Neuronal stem cell (in vitro differentiated cells): ENCODE measurements around the gene IDUA.

Experiments used
- DNase-seq: peaks from one replicate; pipeline ENCODE4 v3.0.0-alpha.2; 2013; ENCODE audit warnings: low spot score
- H2AFZ ChIP-seq: one replicate; pipeline ENCODE4 v1.6.1; 2013; ENCODE audit warnings: mild to moderate bottlenecking, low read length, inconsistent platforms
- H2AK5ac ChIP-seq: 2 replicates; pipeline ENCODE4 v1.6.1; 2013; ENCODE audit warnings: low read depth, mild to moderate bottlenecking, inconsistent platforms, low read length, moderate library complexity, mixed read lengths
- H2BK120ac ChIP-seq: 2 replicates; pipeline ENCODE4 v1.6.1; 2013; ENCODE audit warnings: low read depth, mild to moderate bottlenecking, inconsistent platforms, low read length, moderate library complexity, mixed read lengths
- H2BK12ac ChIP-seq: one replicate; pipeline ENCODE4 v1.6.1; 2013; ENCODE audit warnings: low read length, inconsistent platforms
- H2BK15ac ChIP-seq: 2 replicates; pipeline ENCODE4 v1.6.1; 2013; ENCODE audit warnings: mild to moderate bottlenecking, low read length, inconsistent platforms, mixed read lengths
- H2BK5ac ChIP-seq: one replicate; pipeline ENCODE4 v1.6.1; 2013; ENCODE audit warnings: inconsistent platforms, mild to moderate bottlenecking, low read length, moderate library complexity
- H3K14ac ChIP-seq: one replicate; pipeline ENCODE4 v1.6.1; 2013; ENCODE audit warnings: low read length, inconsistent platforms
- H3K18ac ChIP-seq: 2 replicates; pipeline ENCODE4 v1.6.1; 2013; ENCODE audit warnings: low read length, inconsistent platforms
- H3K23ac ChIP-seq: 2 replicates; pipeline ENCODE4 v1.6.1; 2013; ENCODE audit warnings: low read depth, mild to moderate bottlenecking, mixed read lengths, low read length, inconsistent platforms; ENCODE audit not compliant: poor library complexity
- H3K27ac ChIP-seq: replicated peaks from 3 replicates; pipeline ENCODE4 v1.5.1; 2013; ENCODE audit warnings: low read length, inconsistent platforms
- H3K27me3 ChIP-seq, 3 experiments: 2 replicates each; pipeline ENCODE4 v1.6.1; 2013; ENCODE audit warnings: low read length in 3 of 3, mild to moderate bottlenecking in 2 of 3, inconsistent platforms in 1 of 3, low read depth in 1 of 3, mixed read lengths in 1 of 3, moderate library complexity in 1 of 3; ENCODE audit not compliant: control insufficient read depth in 3 of 3, insufficient read depth in 3 of 3
- H3K36me3 ChIP-seq, 2 donors: replicated peaks in 1 of 2; 2 replicates each; pipeline ENCODE4 v1.6.1; 2013; ENCODE audit warnings: low read length in 2 of 2; ENCODE audit not compliant: control insufficient read depth in 2 of 2, insufficient read depth in 2 of 2
- H3K4ac ChIP-seq: 2 replicates; pipeline ENCODE4 v1.6.1; 2013; ENCODE audit warnings: inconsistent platforms, mild to moderate bottlenecking, low read length, moderate library complexity
- H3K4me1 ChIP-seq, 2 donors: 1 replicate in 1 of 2; 2 replicates in 1 of 2; pipeline ENCODE4 v1.6.1; 2013; ENCODE audit warnings: low read length in 2 of 2, low read depth in 1 of 2; ENCODE audit not compliant: control insufficient read depth in 2 of 2, insufficient read depth in 1 of 2
- H3K4me2 ChIP-seq: one replicate; pipeline ENCODE4 v1.6.1; 2013; ENCODE audit warnings: mild to moderate bottlenecking, low read length, inconsistent platforms; ENCODE audit not compliant: insufficient read depth, poor library complexity, severe bottlenecking
- H3K4me3 ChIP-seq, 2 donors: 2 replicates each; pipeline ENCODE4 v1.5.1; 2013; ENCODE audit warnings: low read length in 2 of 2, mild to moderate bottlenecking in 2 of 2, inconsistent platforms in 1 of 2, moderate library complexity in 1 of 2
- H3K79me1 ChIP-seq: one replicate; pipeline ENCODE4 v1.6.1; 2013; ENCODE audit warnings: low read depth, mild to moderate bottlenecking, inconsistent platforms, low read length, moderate library complexity
- H3K9ac ChIP-seq: one replicate; pipeline ENCODE4 v1.6.1; 2013; ENCODE audit warnings: mild to moderate bottlenecking, low read depth, low read length, inconsistent platforms; ENCODE audit not compliant: poor library complexity
- H3K9me3 ChIP-seq, 2 donors: replicated peaks in 1 of 2; 2 replicates each; pipeline versions ENCODE3 to v1.6.1; 2013; ENCODE audit warnings: low read length in 2 of 2, mild to moderate bottlenecking in 2 of 2, inconsistent platforms in 1 of 2, low read depth in 1 of 2, mixed read lengths in 1 of 2, moderate library complexity in 1 of 2; ENCODE audit not compliant: control insufficient read depth in 2 of 2, insufficient read depth in 1 of 2
- H4K8ac ChIP-seq: one replicate; pipeline ENCODE4 v1.6.1; 2013; ENCODE audit warnings: low read depth, mild to moderate bottlenecking, inconsistent platforms, low read length, moderate library complexity
- H4K91ac ChIP-seq: one replicate; pipeline ENCODE4 v1.6.1; 2013; ENCODE audit warnings: low read length, low read depth, mild to moderate bottlenecking, inconsistent platforms; ENCODE audit not compliant: poor library complexity
- WGBS, 2 donors: extraction: QIAGEN DNeasy Blood & Tissue Kit; methylation state at CpG; one replicate each; pipeline ENCODE4 v1.1.7; 2013; ENCODE audit warnings: missing lambda C conversion rate in 2 of 2, mixed read lengths in 1 of 2; ENCODE audit not compliant: insufficient read length in 2 of 2, insufficient replicate concordance in 1 of 2; ENCODE audit errors: extremely low coverage in 2 of 2; 5-methylcytosine and 5-hydroxymethylcytosine counted together

Gene IDUA

DNA sequence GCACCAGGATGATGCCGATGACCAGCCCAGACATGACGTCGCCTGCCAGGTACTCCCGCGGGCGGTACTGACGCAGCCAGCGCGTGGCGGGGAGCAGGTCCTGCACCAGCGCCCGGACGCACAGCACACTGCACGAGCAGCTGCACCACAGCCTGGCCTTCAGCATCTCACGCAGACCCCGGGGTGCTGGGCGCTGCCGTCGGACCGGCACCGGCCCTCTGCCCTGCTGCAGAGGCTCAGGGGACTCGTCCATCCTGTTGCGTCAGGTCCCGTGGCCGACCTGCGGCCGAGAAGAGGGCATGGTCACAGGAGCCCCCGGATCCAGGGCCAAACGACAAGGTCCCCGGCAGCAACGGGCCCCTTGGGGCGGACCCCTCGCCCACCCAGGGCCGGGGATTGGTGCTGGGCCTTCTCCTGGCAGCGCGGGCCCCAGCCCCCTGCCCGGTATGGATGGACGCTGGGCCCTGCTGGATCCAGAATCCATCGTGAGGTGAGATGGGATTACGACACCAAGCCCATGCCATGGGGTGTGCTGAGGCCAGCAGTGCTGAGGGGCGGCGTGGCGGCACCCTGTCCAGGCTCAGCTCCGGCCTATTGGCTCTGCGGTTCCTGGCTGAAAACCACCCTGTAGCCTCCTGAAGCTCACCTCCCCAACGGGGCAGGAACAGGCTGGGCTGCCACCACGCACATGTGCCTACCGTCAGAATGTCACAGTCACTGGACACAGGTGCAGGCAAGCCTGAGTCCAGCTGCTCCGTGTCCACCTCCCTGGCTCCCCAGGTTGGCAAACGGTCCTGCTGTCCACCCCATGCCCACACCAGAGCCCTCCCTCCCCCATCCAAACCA, 4.8 kb downstream of the IDUA start:
- H3K9ac ChIP-seq: peak overlapping the region; percentile 77
- H3K4me2 ChIP-seq: peak overlapping the region; percentile 11
- no CpG with 5 or more reads among the region's 50 CpGs for WGBS, 2 donors
- H2BK15ac ChIP-seq: no peak overlapping the region
- H3K23ac ChIP-seq: peak overlapping the region; percentile 55
- H3K27me3 ChIP-seq: peaks cover 2 to 29% (median 10%) of the 10 kb centered on the region in 3 experiments
- peaks cover 9% of the 10 kb centered on the region for H3K79me1 ChIP-seq
- no peak overlapping the region for H2BK120ac ChIP-seq
- H3K36me3 ChIP-seq: peaks cover 0 to 1% of the 10 kb centered on the region in 2 donors
- no peak overlapping the region for H2BK5ac ChIP-seq
- H3K27ac ChIP-seq: no peak overlapping the region
- no peak overlapping the region for H4K8ac ChIP-seq
- no peak overlapping the region for H3K18ac ChIP-seq
- no peak overlapping the region for H4K91ac ChIP-seq
- no peak overlapping the region for H3K4ac ChIP-seq
- no peak overlapping the region for H3K4me3 ChIP-seq
- H2AK5ac ChIP-seq: no peak overlapping the region
- no peaks in the 10 kb centered on the region for H3K9me3 ChIP-seq
- H3K14ac ChIP-seq: no peak overlapping the region
- peaks cover 3 to 14% of the 10 kb centered on the region in 2 donors for H3K4me1 ChIP-seq
- no peak overlapping the region for H2AFZ ChIP-seq
- no peak overlapping the region for H2BK12ac ChIP-seq
- DNase-seq: no peak

DNA sequence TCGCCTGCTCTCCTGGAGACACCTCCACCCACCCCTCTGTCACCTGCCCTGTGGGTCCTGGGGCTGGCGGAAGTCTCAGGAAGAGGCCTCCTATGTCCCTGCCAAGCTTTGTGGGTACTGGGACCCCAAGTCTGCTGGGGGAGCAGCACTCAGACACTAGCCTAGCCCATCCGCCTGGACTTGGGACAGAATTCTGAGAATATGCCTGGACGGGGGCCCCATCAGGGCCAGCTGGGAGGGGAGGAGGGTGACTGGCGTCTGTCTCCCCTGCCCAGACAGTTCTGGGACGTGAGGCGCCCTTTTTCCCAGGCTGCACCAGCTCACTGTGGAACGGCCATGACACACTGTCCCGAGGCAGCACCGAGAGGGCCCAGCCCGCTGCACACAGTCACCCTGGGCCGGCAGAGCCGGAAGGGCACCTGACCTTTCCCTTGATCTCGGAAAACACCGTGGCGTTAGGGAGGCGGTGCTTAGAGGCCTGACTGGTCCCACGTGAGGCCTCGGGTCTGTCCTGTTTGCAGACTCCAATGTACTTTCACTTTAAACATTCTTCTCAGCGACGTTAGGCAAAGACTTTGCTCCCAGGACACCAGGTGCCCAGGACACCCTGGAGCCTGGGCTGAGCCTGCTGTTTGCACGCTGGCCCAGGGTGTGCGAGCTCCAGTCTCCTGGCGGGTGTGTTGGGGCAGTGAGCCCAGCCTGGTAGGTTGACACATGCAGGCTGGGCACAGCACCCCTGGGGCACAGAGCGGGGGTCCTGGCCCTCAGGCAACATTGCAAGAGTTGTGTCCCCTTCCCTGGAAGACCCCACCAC, 5.7 kb downstream of the IDUA start:
- Histone ChIP-seq H3K9me3 (no peaks in the 10 kb centered on the region), H4K91ac (no peak overlapping the region), H3K23ac (peak overlapping the region; percentile 75), H3K4ac (no peak overlapping the region), H2AK5ac (peak overlapping the region; percentile 47), H2AFZ (peak overlapping the region; percentile 88), H3K27me3 (peaks cover 2 to 30% (median 17%) of the 10 kb centered on the region in 3 experiments), H3K27ac (no peak overlapping the region), H3K4me1 (peaks cover 3 to 12% of the 10 kb centered on the region in 2 donors), H2BK12ac (no peak overlapping the region), H2BK15ac (no peak overlapping the region), H2BK5ac (no peak overlapping the region), H3K36me3 (peaks cover 0 to 1% of the 10 kb centered on the region in 2 donors), H4K8ac (no peak overlapping the region), H3K79me1 (peaks cover 8% of the 10 kb centered on the region), H3K9ac (no peak overlapping the region), H3K4me3 (peak overlapping the region in 1 of 2 donors; percentile 60), H3K18ac (peak overlapping the region; percentile 8), H3K14ac (no peak overlapping the region), H2BK120ac (no peak overlapping the region), H3K4me2 (peak overlapping the region; percentile 18)
- no CpG with 5 or more reads among the region's 25 CpGs for WGBS, 2 donors
- no peak for DNase-seq

DNA sequence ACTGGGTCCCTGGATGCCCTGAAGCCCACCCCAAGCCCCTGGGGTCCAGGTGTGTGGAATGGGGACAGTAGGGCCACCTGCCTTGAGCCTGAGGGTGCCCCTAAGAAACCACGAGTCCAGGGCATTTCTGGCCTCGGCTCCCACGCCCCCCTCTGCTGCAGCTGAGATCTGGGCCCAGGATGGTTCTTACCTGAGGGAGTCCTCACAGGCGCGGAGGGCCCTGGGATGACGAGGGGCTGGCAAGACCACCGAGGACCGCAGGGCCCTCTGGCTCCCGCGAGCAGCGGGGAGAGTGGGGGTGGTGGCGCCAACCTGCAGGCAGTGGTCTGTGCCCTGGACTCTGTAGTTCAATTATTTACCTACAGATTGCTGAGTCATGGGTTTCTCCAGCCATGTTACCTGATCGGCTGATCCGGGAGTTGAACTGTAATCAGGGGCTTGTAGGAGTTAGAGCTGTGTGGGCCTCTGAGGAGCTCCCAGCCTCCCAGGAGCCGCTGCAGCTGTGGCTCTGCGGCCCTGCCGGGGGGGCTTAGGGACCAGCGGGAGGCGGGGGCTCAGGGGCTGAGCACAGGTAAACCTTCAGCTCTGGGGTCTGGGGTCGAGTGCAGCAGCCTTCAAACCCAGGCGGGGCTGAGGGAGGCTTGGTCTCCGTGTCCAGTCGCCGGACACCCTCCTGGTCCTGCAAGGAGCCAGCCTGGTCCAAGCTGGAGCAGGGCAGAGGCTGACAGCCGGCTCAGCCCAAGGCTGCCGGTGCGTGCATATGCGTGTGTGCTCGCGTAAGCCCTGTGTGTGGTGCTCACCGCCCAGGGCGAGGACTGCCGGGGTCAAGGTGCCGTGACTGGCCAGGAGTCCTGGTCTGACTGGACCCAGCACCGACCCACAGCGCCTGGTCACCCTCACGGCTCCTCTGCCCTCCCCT, 6.5 kb downstream of the IDUA start, which contains the start of gene SLC26A1:
SLC26A1 (minus strand) TSS at position 294 of the 919 bp plus-strand sequence. CDS start 1,701 bp downstream, outside the sequence.
- no peak within 1 kb of the TSS for H4K8ac ChIP-seq
- peaks cover 0 to 1% of the 10 kb centered on the region in 2 donors for H3K36me3 ChIP-seq
- DNase-seq: no peak

More for the DNA sequence above, 6.5 kb downstream of the IDUA start, which contains the start of gene SLC26A1:
- Histone ChIP-seq H3K14ac (no peak within 1 kb of the TSS), H3K79me1 (peaks cover 6% of the 10 kb centered on the region), H3K4ac (peak within 1 kb of the TSS; percentile 53), H3K23ac (peak within 1 kb of the TSS; percentile 75), H3K4me3 (peak within 1 kb of the TSS in 1 of 2 donors; percentile 60), H4K91ac (no peak within 1 kb of the TSS), H2BK15ac (no peak within 1 kb of the TSS), H2AFZ (peak within 1 kb of the TSS; percentile 88), H3K27ac (no peak within 1 kb of the TSS), H3K9me3 (peaks cover 0 to 2% of the 10 kb centered on the region in 2 donors), H3K4me1 (peaks cover 3 to 12% of the 10 kb centered on the region in 2 donors), H2BK120ac (no peak within 1 kb of the TSS), H3K27me3 (peaks cover 6 to 31% (median 26%) of the 10 kb centered on the region in 3 experiments), H2AK5ac (peak within 1 kb of the TSS; percentile 47), H2BK12ac (peak within 1 kb of the TSS; percentile 90), H3K9ac (peak within 1 kb of the TSS; percentile 44), H3K18ac (peak within 1 kb of the TSS; percentile 17), H3K4me2 (peak within 1 kb of the TSS; percentile 18), H2BK5ac (no peak within 1 kb of the TSS)
- no CpG with 5 or more reads among the region's 37 CpGs for WGBS, 2 donors
